H1 (cell line): ENCODE results near the gene FADS6.

Source experiments
- JUND ChIP-seq: IDR thresholded peaks from 2 replicates; pipeline ENCODE4 v1.6.1; 2011; ENCODE audit warnings: mild to moderate bottlenecking, improper control_type of control experiment, low read length
- TF ChIP-seq, protein P1 (sequence below), 3 experiments: IDR thresholded peaks; 1 replicate in 2 of 3; 2 replicates in 1 of 3; pipeline versions ENCODE4 v1.5.1 to v1.6.1; 2011; ENCODE audit warnings: low read length in 3 of 3, mild to moderate bottlenecking in 3 of 3, inconsistent platforms in 2 of 3, low read depth in 1 of 3, moderate library complexity in 1 of 3; ENCODE audit not compliant: insufficient read depth in 1 of 3; ENCODE audit errors: control extremely low read depth in 1 of 3

DNA sequence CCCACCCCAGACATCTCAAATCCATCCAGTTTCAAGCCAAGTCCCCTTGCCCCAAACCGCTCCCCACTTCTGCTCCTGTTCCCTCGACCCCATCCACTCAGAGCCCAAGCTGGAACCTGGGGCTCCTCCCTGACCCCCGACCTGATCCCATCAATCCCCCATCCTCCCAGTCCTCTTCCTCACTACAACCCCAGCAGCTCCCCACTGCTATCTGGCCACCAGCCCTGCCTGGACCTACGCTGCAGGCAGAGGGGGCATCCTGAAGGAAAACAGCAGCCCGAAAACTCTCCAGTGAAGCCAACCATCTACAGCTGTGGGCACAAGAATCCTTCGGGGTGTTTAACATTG is 24.6 kb downstream of the FADS6 start:
- TF ChIP-seq, protein P1, sequence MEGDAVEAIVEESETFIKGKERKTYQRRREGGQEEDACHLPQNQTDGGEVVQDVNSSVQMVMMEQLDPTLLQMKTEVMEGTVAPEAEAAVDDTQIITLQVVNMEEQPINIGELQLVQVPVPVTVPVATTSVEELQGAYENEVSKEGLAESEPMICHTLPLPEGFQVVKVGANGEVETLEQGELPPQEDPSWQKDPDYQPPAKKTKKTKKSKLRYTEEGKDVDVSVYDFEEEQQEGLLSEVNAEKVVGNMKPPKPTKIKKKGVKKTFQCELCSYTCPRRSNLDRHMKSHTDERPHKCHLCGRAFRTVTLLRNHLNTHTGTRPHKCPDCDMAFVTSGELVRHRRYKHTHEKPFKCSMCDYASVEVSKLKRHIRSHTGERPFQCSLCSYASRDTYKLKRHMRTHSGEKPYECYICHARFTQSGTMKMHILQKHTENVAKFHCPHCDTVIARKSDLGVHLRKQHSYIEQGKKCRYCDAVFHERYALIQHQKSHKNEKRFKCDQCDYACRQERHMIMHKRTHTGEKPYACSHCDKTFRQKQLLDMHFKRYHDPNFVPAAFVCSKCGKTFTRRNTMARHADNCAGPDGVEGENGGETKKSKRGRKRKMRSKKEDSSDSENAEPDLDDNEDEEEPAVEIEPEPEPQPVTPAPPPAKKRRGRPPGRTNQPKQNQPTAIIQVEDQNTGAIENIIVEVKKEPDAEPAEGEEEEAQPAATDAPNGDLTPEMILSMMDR (IDR thresholded peaks at IDR 0.05; ENCODE audit: control extremely low read depth in 1 of 3, insufficient read depth in 1 of 3, low read depth in 1 of 3, low read length in 3 of 3): no peak
- no peak for TF ChIP-seq JUND
